ENCODE data around the gene EFCAB8. TPM values are rescaled to one million over a fixed set of nuclear protein-coding genes. Genes with fewer than 3 reads are reported as not detected.

Gene EFCAB8
- total and polyA plus RNA-seq, 8 donors = 0.18 to 0.45 TPM; not detected in 6

GRCh38 chr20:32924781-32925180 lies 66.1 kb downstream of the EFCAB8 start:
- 91 to 97% (median 93%) methylated on average over 1 of the region's 1 CpG for WGBS, 5 donors
- DNase-seq = peak in 1 of 2 donors; percentile 11
- no peaks in the 10 kb centered on the region for H3K36me3 ChIP-seq
- H3K27me3 ChIP-seq = no peaks in the 10 kb centered on the region
- no peaks in the 10 kb centered on the region for H3K4me1 ChIP-seq
- H3K27ac ChIP-seq = no peak overlapping the region
- intact Hi-C loops (cut with DNase I; ENCODE audit: low total_unique reads) = no loop called here
- TF ChIP-seq CTCF (IDR thresholded peaks at IDR 0.05) (no peak), EP300 (IDR thresholded peaks at IDR 0.05) (no peak), POLR2AphosphoS5 (IDR thresholded peaks at IDR 0.05) (no peak), POLR2A (IDR thresholded peaks at IDR 0.05) (no peak)
- no peak overlapping the region for H3K4me3 ChIP-seq
- H3K9me3 ChIP-seq = no peaks in the 10 kb centered on the region

GRCh38 chr20:32925481-32926196 lies 66.9 kb downstream of the EFCAB8 start:
- intact Hi-C loops (cut with DNase I; ENCODE audit: low total_unique reads) = no loop called here
- 80 to 86% (median 82%) methylated on average over 16 to 17 of the region's 17 CpGs for WGBS, 5 donors

GRCh38 chr20:32929162-32929561 lies 70.4 kb downstream of the EFCAB8 start:
- DNase-seq = no peak
- H3K9me3 ChIP-seq = no peaks in the 10 kb centered on the region
- H3K4me3 ChIP-seq = no peak overlapping the region
- TF ChIP-seq CTCF (IDR thresholded peaks at IDR 0.05) = no peak
- WGBS, 5 donors = 83 to 88% (median 85%) methylated on average over 2 to 3 of the region's 3 CpGs
- no peaks in the 10 kb centered on the region for H3K27me3 ChIP-seq
- no peaks in the 10 kb centered on the region for H3K4me1 ChIP-seq
- no peaks in the 10 kb centered on the region for H3K36me3 ChIP-seq
- intact Hi-C loops (cut with DNase I; ENCODE audit: low total_unique reads) = no loop called here
- H3K27ac ChIP-seq = no peak overlapping the region

More at GRCh38 chr20:32925481-32926196, 66.9 kb downstream of the EFCAB8 start:
- no peak overlapping the region for H3K4me3 ChIP-seq
- no peaks in the 10 kb centered on the region for H3K9me3 ChIP-seq
- no peaks in the 10 kb centered on the region for H3K27me3 ChIP-seq
- TF ChIP-seq POLR2AphosphoS5 (IDR thresholded peaks at IDR 0.05) (no peak), EP300 (IDR thresholded peaks at IDR 0.05) (no peak), CTCF (IDR thresholded peaks at IDR 0.05) (no peak), POLR2A (IDR thresholded peaks at IDR 0.05) (no peak)
- H3K4me1 ChIP-seq = no peaks in the 10 kb centered on the region
- H3K27ac ChIP-seq = no peak overlapping the region
- DNase-seq = peak in 1 of 2 donors; percentile 14
- H3K36me3 ChIP-seq = no peaks in the 10 kb centered on the region

- WGBS, 5 donors = 61 to 76% (median 75%) methylated on average over 7 to 10 of the region's 10 CpGs
- DNase-seq = no peak
- intact Hi-C loops (cut with DNase I; ENCODE audit: low total_unique reads) = no loop called here
- no peaks in the 10 kb centered on the region for H3K4me1 ChIP-seq
- no peaks in the 10 kb centered on the region for H3K9me3 ChIP-seq
- H3K27ac ChIP-seq = no peak overlapping the region
- no peaks in the 10 kb centered on the region for H3K27me3 ChIP-seq
- TF ChIP-seq POLR2AphosphoS5 (IDR thresholded peaks at IDR 0.05) = no peak
- TF ChIP-seq CTCF (IDR thresholded peaks at IDR 0.05) = no peak
- TF ChIP-seq POLR2A (IDR thresholded peaks at IDR 0.05) = no peak
- TF ChIP-seq EP300 (IDR thresholded peaks at IDR 0.05) = no peak
- H3K4me3 ChIP-seq = no peak overlapping the region
- no peaks in the 10 kb centered on the region for H3K36me3 ChIP-seq
Measured at GRCh38 chr20:32930181-32930580, 71.5 kb downstream of the EFCAB8 start.

All from stomach (tissue), 9 donors.